Endometrial microvascular endothelial cells (primary cell): ENCODE data around the gene LRBA. TPM values are rescaled to one million over a fixed set of nuclear protein-coding genes. Genes with fewer than 3 reads are reported as not detected.

Experiments
- in situ Hi-C: cut with HindIII; loops from 2 replicates; pipeline ENCODE4 v1.10.0; 2017; ENCODE audit warnings: low sequenced_read_pairs, low pct_unique_long_range_greater_than_20kb; ENCODE audit errors: inconsistent ontology term
- total RNA-seq: library from RNA; depleted of rRNA; stranded (reverse); fragments of >200 nt; gene quantifications from one replicate; pipeline ENCODE4 v1.2.3, GENCODE V29; 2015; ENCODE audit errors: inconsistent ontology term

The LRBA gene
- total RNA-seq, 1 donor from 2014 or later = 38.9 TPM

- in situ Hi-C loops = no loop called here
Observed at GRCh38 chr4:150261571-150261970, 753.5 kb downstream of the LRBA start.

GRCh38 chr4:150259861-150260567 is 755.1 kb downstream of the LRBA start:
- in situ Hi-C loops = no loop called here

GRCh38 chr4:150258569-150258968 is 756.5 kb downstream of the LRBA start:
- in situ Hi-C loops = no loop called here

DNA sequence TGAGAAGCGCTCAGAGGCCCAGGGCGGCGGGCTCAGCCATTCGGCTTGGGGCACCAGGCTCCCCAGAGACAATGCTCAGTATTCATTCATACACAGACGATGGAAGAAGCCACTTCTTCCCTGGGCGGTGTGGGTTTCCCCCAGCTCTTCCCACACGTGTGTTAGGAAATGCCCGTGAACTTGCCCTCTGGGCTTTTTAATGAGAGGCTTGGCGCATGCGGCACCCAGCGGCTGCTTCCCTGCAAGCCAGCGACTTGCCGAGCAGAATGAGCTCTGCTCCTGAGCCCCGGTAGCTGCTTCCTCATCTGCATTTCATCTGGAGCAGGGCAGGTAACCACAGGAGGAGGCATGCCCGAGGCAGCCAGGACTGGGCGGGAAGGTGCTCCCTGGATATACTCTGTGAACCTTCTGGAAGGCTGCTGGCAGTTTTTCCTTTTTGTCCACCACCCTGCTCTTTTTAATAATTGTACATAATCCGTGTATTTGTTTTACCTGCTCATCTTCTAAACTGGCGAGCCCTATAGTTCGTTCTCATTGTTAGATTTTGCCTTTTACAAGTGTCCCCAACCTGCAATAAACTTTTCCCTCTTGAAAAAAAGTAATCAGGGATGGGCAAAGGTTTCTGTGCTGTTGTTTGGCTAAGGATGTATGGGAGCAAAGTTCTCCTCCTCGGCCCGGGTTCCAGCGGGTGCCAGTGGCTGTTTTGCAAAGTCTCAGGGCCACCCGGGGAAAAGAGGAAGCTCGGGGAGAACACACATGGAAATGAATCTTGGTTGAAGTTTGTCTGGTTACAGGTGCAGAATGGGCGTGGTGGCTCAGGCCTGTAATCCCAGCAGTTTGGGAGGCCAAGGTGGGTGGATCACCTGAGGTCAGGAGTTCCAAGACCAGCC is 758.0 kb downstream of the LRBA start:
- in situ Hi-C loops = no loop called here

DNA sequence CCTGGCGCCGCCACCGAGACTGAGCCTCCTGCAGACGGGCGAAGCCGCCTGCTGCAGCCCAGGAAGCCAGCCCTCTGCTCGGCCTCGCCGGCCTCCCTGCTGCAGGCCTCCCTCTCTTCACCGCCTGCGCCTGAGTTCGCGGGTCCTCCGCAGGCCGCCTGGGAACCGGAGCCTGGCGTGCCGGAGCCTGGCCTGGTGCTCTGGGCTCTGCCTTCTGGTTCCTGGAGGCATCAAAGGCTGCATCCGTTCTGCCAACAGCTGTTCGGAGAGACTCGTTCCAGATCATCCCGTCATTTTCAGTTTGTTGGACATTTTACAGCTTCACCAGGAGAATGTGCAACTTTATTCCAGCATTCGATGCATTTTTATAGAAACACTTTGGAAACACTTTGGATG is 758.9 kb downstream of the LRBA start:
- in situ Hi-C loops = no loop called here

- in situ Hi-C loops = no loop called here
Observed at GRCh38 chr4:150255610-150256224, 759.4 kb downstream of the LRBA start.

DNA sequence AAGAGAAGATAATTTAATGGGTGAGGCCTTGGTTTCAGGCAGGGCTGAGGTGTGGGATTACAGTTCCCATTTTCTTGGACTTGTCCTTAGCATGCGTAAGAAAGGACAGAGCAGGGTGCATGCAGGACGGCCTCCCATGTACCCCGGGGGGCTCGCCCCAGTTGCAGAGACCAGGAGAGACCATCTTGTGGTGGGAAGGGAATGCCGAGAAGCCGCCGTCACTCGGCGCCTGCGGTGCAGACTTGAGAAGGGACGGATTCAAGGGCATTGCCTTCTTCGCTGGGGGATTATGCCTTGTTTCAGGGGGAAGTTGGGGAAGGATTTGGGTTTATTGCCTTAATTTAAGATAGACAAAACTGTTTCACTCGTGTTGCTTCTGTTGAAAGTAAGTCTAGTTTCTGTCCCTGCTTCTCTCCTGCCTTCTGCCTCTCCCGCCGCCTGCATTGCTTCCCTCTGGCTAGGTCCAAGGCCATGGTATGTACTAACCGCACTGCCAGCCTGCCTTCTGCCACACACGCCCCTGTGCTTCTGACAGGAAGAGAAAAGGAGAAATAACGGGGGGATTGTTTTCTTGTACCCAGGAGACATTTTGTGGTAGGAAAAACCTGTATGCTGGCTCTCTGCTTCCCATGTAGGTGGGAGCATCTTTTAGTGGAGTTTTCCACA is 761.0 kb downstream of the LRBA start:
- in situ Hi-C loops = no loop called here

GRCh38 chr4:150253416-150253815 is 761.7 kb downstream of the LRBA start:
- in situ Hi-C loops = no loop called here

- in situ Hi-C loops = no loop called here
Observed at GRCh38 chr4:150252741-150253140, 762.3 kb downstream of the LRBA start.

DNA sequence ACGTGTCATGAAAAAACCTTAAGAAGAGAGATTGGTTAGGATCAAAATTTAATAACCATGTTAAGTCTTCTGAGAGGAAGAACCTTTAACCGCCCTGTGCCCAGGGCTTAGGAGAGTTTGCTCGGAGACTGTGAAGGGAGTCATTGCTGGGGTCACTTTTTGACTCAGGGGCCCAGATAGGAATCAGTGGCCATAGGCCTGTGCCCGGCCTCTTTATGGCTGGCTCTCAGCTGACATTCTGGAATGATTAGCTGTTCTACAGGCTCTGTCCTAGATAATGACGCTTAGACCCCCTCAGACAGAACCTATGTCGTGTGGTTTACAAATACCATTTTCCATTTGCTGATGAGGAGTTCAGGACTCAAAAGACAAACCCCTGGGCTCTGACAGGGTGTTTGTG is 762.8 kb downstream of the LRBA start:
- in situ Hi-C loops = no loop called here

GRCh38 chr4:150251752-150252190 is 763.3 kb downstream of the LRBA start:
- in situ Hi-C loops = no loop called here

DNA sequence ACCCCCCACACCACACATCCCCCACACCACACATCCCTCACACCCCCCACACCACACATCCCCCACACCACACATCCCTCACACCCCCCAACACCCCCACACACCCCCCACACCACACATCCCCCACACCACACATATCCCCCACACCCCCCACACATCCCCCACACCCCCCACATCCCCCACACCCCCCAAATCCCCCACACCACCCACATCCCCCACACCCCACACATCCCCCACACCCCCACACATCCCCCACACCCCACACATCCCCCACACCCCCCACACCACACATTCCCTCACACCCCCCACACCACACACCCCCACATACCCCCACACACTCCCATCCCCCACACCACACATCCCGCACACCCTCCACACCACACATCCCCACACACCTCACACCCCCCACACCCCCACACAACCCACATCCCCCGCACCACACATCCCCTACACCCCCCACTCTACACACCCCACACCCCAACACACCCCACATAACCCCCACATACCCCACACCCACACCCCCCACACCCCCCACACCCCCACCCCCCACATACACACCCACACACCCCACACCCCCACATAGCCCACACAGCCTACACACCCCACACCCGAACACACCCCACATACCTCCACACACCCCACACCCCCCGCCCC is 764.0 kb downstream of the LRBA start:
- in situ Hi-C loops = no loop called here

- in situ Hi-C loops = no loop called here
Observed at GRCh38 chr4:150250293-150250997, 764.6 kb downstream of the LRBA start.

- in situ Hi-C loops = no loop called here
Observed at GRCh38 chr4:150248181-150248580, 766.9 kb downstream of the LRBA start.

DNA sequence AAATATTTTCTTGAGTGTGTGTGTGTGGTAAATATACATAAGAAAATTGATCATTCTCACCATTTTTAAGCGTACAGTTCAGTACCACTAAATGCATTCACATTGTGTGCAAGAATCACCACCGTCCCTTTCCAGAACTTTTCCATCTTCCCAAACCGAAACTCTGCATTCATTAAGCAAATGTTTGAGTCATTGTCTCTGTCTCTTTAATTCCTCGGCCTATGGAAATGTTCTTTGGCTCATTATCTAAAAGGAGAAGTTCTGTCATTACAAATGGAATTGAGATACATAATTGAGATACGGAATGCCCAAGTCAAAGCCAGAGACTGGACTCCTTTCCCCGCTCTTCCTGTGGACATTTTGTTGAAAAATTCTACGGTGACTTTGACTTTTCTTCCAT is 767.9 kb downstream of the LRBA start:
- in situ Hi-C loops = no loop called here

- in situ Hi-C loops = no loop called here
Observed at GRCh38 chr4:150244600-150244999, 770.5 kb downstream of the LRBA start.

DNA sequence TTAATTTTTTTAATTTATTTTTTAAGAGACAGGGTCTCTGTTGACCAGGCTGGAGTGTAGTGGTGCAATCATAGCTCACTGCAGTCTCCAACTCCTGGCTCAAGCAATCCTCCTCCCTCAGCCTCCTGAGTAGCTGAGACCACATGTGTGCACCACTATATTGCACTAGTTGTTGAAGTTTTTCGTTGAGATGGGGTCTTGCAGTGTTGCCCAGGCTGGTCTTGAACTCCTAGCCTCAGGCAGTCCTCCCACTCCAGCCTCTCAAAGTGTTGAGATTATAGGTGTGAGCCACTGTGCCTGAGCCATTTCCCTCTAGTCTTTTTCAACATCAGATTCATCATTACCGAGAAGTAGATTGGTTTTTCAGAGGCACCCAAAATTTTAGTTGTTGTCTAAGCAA is 771.2 kb downstream of the LRBA start:
- in situ Hi-C loops = no loop called here

GRCh38 chr4:150242820-150243458 is 772.1 kb downstream of the LRBA start:
- in situ Hi-C loops = no loop called here
